Measurements from ENCODE around the gene MS4A12. TPM values are rescaled to one million over a fixed set of nuclear protein-coding genes. Genes with fewer than 3 reads are reported as not detected.
"Not testable (repeated sequence)": the region's sequence is repeated elsewhere in the genome, so short reads cannot be mapped to it uniquely, and the experiment has no call there.

The MS4A12 gene
- total RNA-seq = not detected in 2 replicates
- long read RNA-seq = 0 reads

- DNase-seq (ENCODE audit: low spot score, unreplicated experiment) = no peak
- H3K4me3 Mint-ChIP-seq (ENCODE audit: low read depth) = no peak within 1 kb of the TSS
- no peak within 1 kb of the TSS for H3K27ac Mint-ChIP-seq
- H3K4me1 Mint-ChIP-seq (ENCODE audit: low read depth) = no peaks in the 10 kb centered on the region
- H3K27me3 Mint-ChIP-seq = no peaks in the 10 kb centered on the region
- no peaks in the 10 kb centered on the region for H3K36me3 Mint-ChIP-seq (ENCODE audit: insufficient read depth)
- no peak for TF ChIP-seq CTCF (IDR thresholded peaks at IDR 0.05; ENCODE audit: unreplicated experiment)
- H3K9me3 Mint-ChIP-seq (ENCODE audit: low read depth) = peaks cover 3% of the 10 kb centered on the region
Measured at GRCh38 chr11:60492488-60493009, at the start of gene MS4A12. MS4A12 (plus strand) TSS chr11:60492778; CDS start chr11:60497319, 4,541 bp downstream.

GRCh38 chr11:60447070-60447469 is 45.5 kb upstream of the MS4A12 start:
- Mint-ChIP-seq H3K4me3 (ENCODE audit: low read depth) (no peak overlapping the region), H3K27ac (no peak overlapping the region), H3K36me3 (ENCODE audit: insufficient read depth) (no peaks in the 10 kb centered on the region), H3K4me1 (ENCODE audit: low read depth) (peaks cover 1% of the 10 kb centered on the region), H3K9me3 (ENCODE audit: low read depth) (peaks cover 6% of the 10 kb centered on the region), H3K27me3 (no peaks in the 10 kb centered on the region)
- no peak for TF ChIP-seq CTCF (IDR thresholded peaks at IDR 0.05; ENCODE audit: unreplicated experiment)
- DNase-seq (ENCODE audit: low spot score, unreplicated experiment) = no peak

GRCh38 chr11:60447846-60448245 is 44.7 kb upstream of the MS4A12 start:
- no peak for TF ChIP-seq CTCF (IDR thresholded peaks at IDR 0.05; ENCODE audit: unreplicated experiment)
- Mint-ChIP-seq H3K27me3 (no peaks in the 10 kb centered on the region), H3K27ac (no peak overlapping the region), H3K36me3 (ENCODE audit: insufficient read depth) (no peaks in the 10 kb centered on the region), H3K4me1 (ENCODE audit: low read depth) (peaks cover 1% of the 10 kb centered on the region), H3K4me3 (ENCODE audit: low read depth) (no peak overlapping the region), H3K9me3 (ENCODE audit: low read depth) (peaks cover 6% of the 10 kb centered on the region)
- DNase-seq (ENCODE audit: low spot score, unreplicated experiment) = no peak

GRCh38 chr11:60451185-60451584 is 41.4 kb upstream of the MS4A12 start:
- not testable (repeated sequence) for H3K27me3 Mint-ChIP-seq; DNase-seq (ENCODE audit: low spot score, unreplicated experiment); H3K4me1 Mint-ChIP-seq (ENCODE audit: low read depth); H3K27ac Mint-ChIP-seq; H3K36me3 Mint-ChIP-seq (ENCODE audit: insufficient read depth); H3K4me3 Mint-ChIP-seq (ENCODE audit: low read depth); H3K9me3 Mint-ChIP-seq (ENCODE audit: low read depth)

GRCh38 chr11:60454212-60454611 is 38.4 kb upstream of the MS4A12 start:
- Mint-ChIP-seq H3K36me3 (ENCODE audit: insufficient read depth) (no peaks in the 10 kb centered on the region), H3K4me1 (ENCODE audit: low read depth) (no peaks in the 10 kb centered on the region), H3K27ac (no peak overlapping the region), H3K27me3 (peaks cover 8% of the 10 kb centered on the region), H3K9me3 (ENCODE audit: low read depth) (peaks cover 6% of the 10 kb centered on the region), H3K4me3 (ENCODE audit: low read depth) (no peak overlapping the region)
- no peak for TF ChIP-seq CTCF (IDR thresholded peaks at IDR 0.05; ENCODE audit: unreplicated experiment)
- no peak for DNase-seq (ENCODE audit: low spot score, unreplicated experiment)

GRCh38 chr11:60455531-60456042 is 37.0 kb upstream of the MS4A12 start, which contains the start of gene MS4A1:
MS4A1 (plus strand) TSS chr11:60455847; CDS start chr11:60462375, 6,528 bp downstream.
- DNase-seq (ENCODE audit: low spot score, unreplicated experiment) = no peak
- H3K36me3 Mint-ChIP-seq (ENCODE audit: insufficient read depth) = no peaks in the 10 kb centered on the region
- no peaks in the 10 kb centered on the region for H3K9me3 Mint-ChIP-seq (ENCODE audit: low read depth)
- no peak for TF ChIP-seq CTCF (IDR thresholded peaks at IDR 0.05; ENCODE audit: unreplicated experiment)
- peaks cover 8% of the 10 kb centered on the region for H3K27me3 Mint-ChIP-seq
- no peak within 1 kb of the TSS for H3K27ac Mint-ChIP-seq
- no peak within 1 kb of the TSS for H3K4me3 Mint-ChIP-seq (ENCODE audit: low read depth)
- no peaks in the 10 kb centered on the region for H3K4me1 Mint-ChIP-seq (ENCODE audit: low read depth)
